OCI-LY7 (cell line): Measurements from ENCODE around the gene SV2B. TPM values are rescaled to one million over a fixed set of nuclear protein-coding genes. Genes with fewer than 3 reads are reported as not detected.

Experiments used
- BruUV-seq: library from RNA; stranded (reverse); fragments of 400-500 nt; replicated peaks from 2 replicates; lab custom pipeline; 2021; lab: Mats Ljungman, UMichigan
- CTCF ChIA-PET: fragments of 300-600 bp; sonication (Branson Sonifier 250); formaldehyde crosslinking; loops from one replicate; lab custom pipeline; 2022; ENCODE audit warnings: antibody characterized with exemption; ENCODE audit not compliant: unreplicated experiment; lab: Charles Lee
- POLR2A ChIA-PET: fragments of 300-600 bp; sonication (Branson Sonifier 250); formaldehyde crosslinking; loops from one replicate; lab custom pipeline; 2022; ENCODE audit warnings: antibody characterized with exemption; lab: Charles Lee
- DNase-seq: peaks from one replicate; pipeline ENCODE4 v3.0.0-alpha.2; 2015; ENCODE audit warnings: low spot score
- H2AFZ ChIP-seq: fragments of 200-600 bp; sonication (generic), shearing (Covaris generic); 2 replicates; pipeline ENCODE4 v1.6.1; 2014; ENCODE audit warnings: mild to moderate bottlenecking, antibody characterized with exemption, low read length, moderate library complexity
- H3K27ac ChIP-seq: fragments of 200-600 bp; sonication (generic); 2 replicates; pipeline ENCODE4 v1.5.1; 2014; ENCODE audit warnings: mixed run types, low read depth, mild to moderate bottlenecking, moderate library complexity, low read length, inconsistent platforms; ENCODE audit not compliant: poor library complexity, severe bottlenecking
- H3K36me3 ChIP-seq: fragments of 200-600 bp; sonication (generic); 2 replicates; pipeline ENCODE4 v1.6.1; 2014; ENCODE audit warnings: mild to moderate bottlenecking, antibody characterized with exemption, low read length, moderate library complexity, mixed read lengths; ENCODE audit not compliant: insufficient read depth
- H3K4me1 ChIP-seq: fragments of 200-600 bp; sonication (generic); 2 replicates; pipeline ENCODE4 v1.5.1; 2014; ENCODE audit warnings: mild to moderate bottlenecking, low read length; ENCODE audit not compliant: insufficient read depth, poor library complexity, severe bottlenecking
- H3K4me2 ChIP-seq: fragments of 200-600 bp; sonication (generic); 2 replicates; pipeline ENCODE4 v1.6.1; 2014; ENCODE audit warnings: mild to moderate bottlenecking, low read length
- H3K4me3 ChIP-seq: fragments of 200-600 bp; sonication (generic); 2 replicates; pipeline ENCODE4 v1.5.1; 2014; ENCODE audit warnings: mild to moderate bottlenecking, low read depth, low read length; ENCODE audit not compliant: poor library complexity, severe bottlenecking
- H3K79me2 ChIP-seq: fragments of 200-600 bp; sonication (generic); 2 replicates; pipeline ENCODE4 v1.6.1; 2016; ENCODE audit warnings: low read depth, mild to moderate bottlenecking, low read length, moderate library complexity, mixed read lengths; ENCODE audit not compliant: insufficient read depth
- H3K9me2 ChIP-seq: fragments of 200-600 bp; sonication (generic); 2 replicates; pipeline ENCODE4 v1.6.1; 2016; ENCODE audit warnings: mild to moderate bottlenecking, low read length, mixed read lengths; ENCODE audit not compliant: insufficient read depth
- H3K9me3 ChIP-seq: fragments of 200-600 bp; sonication (generic); 2 replicates; pipeline ENCODE4 v1.6.1; 2014; ENCODE audit warnings: mild to moderate bottlenecking, mixed run types, low read length, mixed read lengths
- H4K20me1 ChIP-seq: fragments of 200-600 bp; sonication (generic); 2 replicates; pipeline ENCODE4 v1.6.1; 2014; ENCODE audit warnings: mild to moderate bottlenecking, antibody characterized with exemption, low read length, moderate library complexity, mixed read lengths; ENCODE audit not compliant: insufficient read depth
- CTCF ChIP-seq: fragments of 200-600 bp; sonication (generic); conservative IDR thresholded peaks from 2 replicates; pipeline ENCODE4 v1.5.1; 2014; ENCODE audit warnings: mild to moderate bottlenecking, antibody characterized with exemption, low read length, moderate library complexity, mixed read lengths
- EZH2phosphoT487 ChIP-seq: fragments of 200-600 bp; sonication (generic); IDR thresholded peaks from 2 replicates; pipeline ENCODE4 v1.6.1; 2018; ENCODE audit warnings: low read depth, borderline replicate concordance, mild to moderate bottlenecking, mixed run types, antibody characterized with exemption, low read length, moderate library complexity, mixed read lengths
- intact Hi-C: fragments of 100-400 bp; cut with micrococcal nuclease; formaldehyde crosslinking; loops from one replicate; pipeline ENCODE4 v1.10.0; 2022; ENCODE audit not compliant: unreplicated experiment
- total RNA-seq, 2 experiments: library from RNA; depleted of rRNA in 1 of 2; stranded (reverse); fragments of >200 nt in 1 of 2; shearing (Covaris generic) in 1 of 2; gene quantifications; 2 replicates each; pipeline ENCODE4 v1.2.3, GENCODE V29; 2014 to 2022

Gene SV2B
- total RNA-seq, 2 experiments from 2014 or later, result 0.15 TPM; not detected in 1

GRCh38 chr15:91261345-91261744 lies 161.3 kb downstream of the SV2B start:
- TF ChIP-seq EZH2phosphoT487 (no peak), CTCF (no peak)
- Histone ChIP-seq H3K4me3 (no peak overlapping the region), H3K4me1 (no peaks in the 10 kb centered on the region), H4K20me1 (no peaks in the 10 kb centered on the region), H3K79me2 (no peaks in the 10 kb centered on the region), H3K9me2 (no peaks in the 10 kb centered on the region; the same call in 1 of the 2 replicates), H2AFZ (no peak overlapping the region), H3K27ac (no peak overlapping the region), H3K36me3 (no peaks in the 10 kb centered on the region), H3K4me2 (no peak overlapping the region), H3K9me3 (no peaks in the 10 kb centered on the region)
- no peak for DNase-seq
- intact Hi-C loops, result no loop called here
- BruUV-seq, result no TSS peak
- CTCF ChIA-PET, result no interaction called here
- POLR2A ChIA-PET, result no interaction called here

GRCh38 chr15:91263632-91264531 lies 163.8 kb downstream of the SV2B start:
- Histone ChIP-seq H3K36me3 (no peaks in the 10 kb centered on the region), H3K27ac (no peak overlapping the region), H4K20me1 (no peaks in the 10 kb centered on the region), H3K4me1 (no peaks in the 10 kb centered on the region), H2AFZ (no peak overlapping the region), H3K9me2 (no peaks in the 10 kb centered on the region; the same call in 1 of the 2 replicates), H3K4me2 (no peak overlapping the region), H3K79me2 (no peaks in the 10 kb centered on the region), H3K4me3 (no peak overlapping the region), H3K9me3 (no peaks in the 10 kb centered on the region)
- ChIA-PET CTCF (no interaction called here), POLR2A (no interaction called here)
- TF ChIP-seq EZH2phosphoT487 (no peak), CTCF (no peak)
- BruUV-seq, result no TSS peak
- intact Hi-C loops, result no loop called here
- DNase-seq, result no peak
